Measurements from ENCODE around the gene ADGRB2.
A peak's percentile ranks its signal among the peaks of the same experiment; 100 is the strongest.

- TF ChIP-seq EZH2phosphoT487 (IDR thresholded peaks at IDR 0.05; ENCODE audit: low read length): no peak
- TF ChIP-seq, protein P1, sequence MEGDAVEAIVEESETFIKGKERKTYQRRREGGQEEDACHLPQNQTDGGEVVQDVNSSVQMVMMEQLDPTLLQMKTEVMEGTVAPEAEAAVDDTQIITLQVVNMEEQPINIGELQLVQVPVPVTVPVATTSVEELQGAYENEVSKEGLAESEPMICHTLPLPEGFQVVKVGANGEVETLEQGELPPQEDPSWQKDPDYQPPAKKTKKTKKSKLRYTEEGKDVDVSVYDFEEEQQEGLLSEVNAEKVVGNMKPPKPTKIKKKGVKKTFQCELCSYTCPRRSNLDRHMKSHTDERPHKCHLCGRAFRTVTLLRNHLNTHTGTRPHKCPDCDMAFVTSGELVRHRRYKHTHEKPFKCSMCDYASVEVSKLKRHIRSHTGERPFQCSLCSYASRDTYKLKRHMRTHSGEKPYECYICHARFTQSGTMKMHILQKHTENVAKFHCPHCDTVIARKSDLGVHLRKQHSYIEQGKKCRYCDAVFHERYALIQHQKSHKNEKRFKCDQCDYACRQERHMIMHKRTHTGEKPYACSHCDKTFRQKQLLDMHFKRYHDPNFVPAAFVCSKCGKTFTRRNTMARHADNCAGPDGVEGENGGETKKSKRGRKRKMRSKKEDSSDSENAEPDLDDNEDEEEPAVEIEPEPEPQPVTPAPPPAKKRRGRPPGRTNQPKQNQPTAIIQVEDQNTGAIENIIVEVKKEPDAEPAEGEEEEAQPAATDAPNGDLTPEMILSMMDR (IDR thresholded peaks at IDR 0.05; ENCODE audit: low read length): peak; percentile 55
Measured at GRCh38 chr1:31683997-31684396, 80.1 kb downstream of the ADGRB2 start.

Data from MM.1S (cell line).